NCI-H1417 treated with DMSO at 0.1 percent for 48 hours (cell line): Measurements from ENCODE around the gene NUP155.
A peak's percentile ranks its signal among the peaks of the same experiment; 100 is the strongest.
"Not testable (repeated sequence)": the region's sequence is repeated elsewhere in the genome, so short reads cannot be mapped to it uniquely, and the experiment has no call there.

Source experiments
- DNase-seq: peaks from one replicate; lab custom pipeline; 2025; lab: John Stamatoyannopoulos, UW

NUP155 gene

GRCh38 chr5:37370864-37371726 lies at the start of gene NUP155:
NUP155 (minus strand) TSS chr5:37371106; CDS start chr5:37370977, 129 bp downstream.
- peak; percentile 78 for DNase-seq

GRCh38 chr5:37417347-37417746 lies 46.4 kb upstream of the NUP155 start:
- no peak for DNase-seq

GRCh38 chr5:37415456-37415855 lies 44.5 kb upstream of the NUP155 start:
- not testable (repeated sequence) for DNase-seq

GRCh38 chr5:37412515-37412914 lies 41.6 kb upstream of the NUP155 start:
- DNase-seq, result no peak

- no peak for DNase-seq
Observed at GRCh38 chr5:37400501-37400900, 29.6 kb upstream of the NUP155 start.

GRCh38 chr5:37396352-37396751 lies 25.4 kb upstream of the NUP155 start:
- no peak for DNase-seq

GRCh38 chr5:37391591-37391990 lies 20.7 kb upstream of the NUP155 start:
- DNase-seq, result no peak

- DNase-seq, result peak; percentile 63
Observed at GRCh38 chr5:37379100-37379628, 8.3 kb upstream of the NUP155 start, which contains the start of gene WDR70. WDR70 (plus strand) TSS chr5:37379318; CDS start chr5:37379368, 50 bp downstream.

GRCh38 chr5:37378066-37378465 lies 7.2 kb upstream of the NUP155 start:
- not testable (repeated sequence) for DNase-seq

GRCh38 chr5:37375091-37375490 lies 4.2 kb upstream of the NUP155 start:
- DNase-seq, result no peak

- DNase-seq, result no peak
Observed at GRCh38 chr5:37370550-37370863, 399 bp downstream of the NUP155 start.

- DNase-seq, result no peak
Observed at GRCh38 chr5:37355161-37355560, 15.7 kb downstream of the NUP155 start.

GRCh38 chr5:37342741-37343140 lies 28.2 kb downstream of the NUP155 start:
- not testable (repeated sequence) for DNase-seq

GRCh38 chr5:37334754-37335153 lies 36.2 kb downstream of the NUP155 start:
- DNase-seq, result not testable (repeated sequence)

GRCh38 chr5:37326536-37326935 lies 44.4 kb downstream of the NUP155 start:
- no peak for DNase-seq

GRCh38 chr5:37323607-37324006 lies 47.3 kb downstream of the NUP155 start:
- no peak for DNase-seq

- no peak for DNase-seq
Observed at GRCh38 chr5:37319037-37319782, 51.7 kb downstream of the NUP155 start.

GRCh38 chr5:37316027-37316426 lies 54.9 kb downstream of the NUP155 start:
- DNase-seq, result no peak

GRCh38 chr5:37310360-37310759 lies 60.5 kb downstream of the NUP155 start:
- DNase-seq, result no peak

GRCh38 chr5:37308793-37309192 lies 62.1 kb downstream of the NUP155 start:
- DNase-seq, result no peak

- no peak for DNase-seq
Observed at GRCh38 chr5:37304888-37305287, 66.0 kb downstream of the NUP155 start.

- not testable (repeated sequence) for DNase-seq
Observed at GRCh38 chr5:37296313-37296712, 74.6 kb downstream of the NUP155 start.
